HepG2 (cell line): ENCODE data around the gene THAP9. TPM values are rescaled to one million over a fixed set of nuclear protein-coding genes. Genes with fewer than 3 reads are reported as not detected.

Source experiments
- ARID2 ChIP-seq: sonication (generic); formaldehyde crosslinking; IDR thresholded peaks from 2 replicates; pipeline ENCODE4 v1.8.1; 2022; ENCODE audit warnings: mild to moderate bottlenecking, missing genetic modification reagents, borderline replicate concordance
- CEBPG ChIP-seq: IDR thresholded peaks from 2 replicates; pipeline ENCODE4 v1.6.1; 2016
- DRAP1 ChIP-seq: IDR thresholded peaks from 2 replicates; pipeline ENCODE4 v1.6.1; 2016; ENCODE audit warnings: missing genetic modification reagents, missing compliant biosample characterization
- HMGA1 ChIP-seq: sonication (generic); formaldehyde crosslinking; conservative IDR thresholded peaks from 2 replicates; pipeline ENCODE4 v1.4.0; 2020; ENCODE audit warnings: missing genetic modification reagents
- HMGXB4 ChIP-seq, 2 experiments: sonication (generic) in 1 of 2; formaldehyde crosslinking in 1 of 2; IDR thresholded peaks; 2 replicates each; pipeline versions ENCODE4 v1.4.0 to v1.6.1; 2018 to 2020; ENCODE audit warnings: missing genetic modification reagents in 2 of 2, borderline replicate concordance in 1 of 2, low read depth in 1 of 2, mild to moderate bottlenecking in 1 of 2, missing biosample characterization in 1 of 2
- KLF12 ChIP-seq: sonication (generic); formaldehyde crosslinking; IDR thresholded peaks from 2 replicates; pipeline ENCODE4 v1.4.0; 2020; ENCODE audit warnings: missing genetic modification reagents, borderline replicate concordance
- MBNL3 ChIP-seq: fragments of 250-450 bp; sonication (Bioruptor Pico); conservative IDR thresholded peaks from 2 replicates; pipeline ENCODE4 v1.8.0; 2022; ENCODE audit warnings: mild to moderate bottlenecking, inconsistent platforms
- MTA1 ChIP-seq: sonication (generic); formaldehyde crosslinking; IDR thresholded peaks from 2 replicates; pipeline ENCODE4 v1.4.0; 2020; ENCODE audit warnings: missing genetic modification reagents, mild to moderate bottlenecking, borderline replicate concordance
- MXD4 ChIP-seq: IDR thresholded peaks from 2 replicates; pipeline ENCODE4 v1.6.1; 2016; ENCODE audit warnings: mild to moderate bottlenecking, missing biosample characterization, missing genetic modification reagents
- NCOR1 ChIP-seq: fragments of 200-600 bp; sonication (generic); IDR thresholded peaks from 2 replicates; pipeline ENCODE4 v1.7.0; 2017; ENCODE audit warnings: antibody characterized with exemption, low read length, borderline replicate concordance
- RXRB ChIP-seq: IDR thresholded peaks from 2 replicates; pipeline ENCODE4 v1.6.1; 2016; ENCODE audit warnings: borderline replicate concordance, missing genetic modification reagents, missing compliant biosample characterization
- SALL1 ChIP-seq: sonication (generic); formaldehyde crosslinking; IDR thresholded peaks from 2 replicates; pipeline ENCODE4 v1.8.0; 2022; ENCODE audit warnings: mild to moderate bottlenecking, missing genetic modification reagents
- SIX1 ChIP-seq: sonication (generic); formaldehyde crosslinking; IDR thresholded peaks from 2 replicates; pipeline ENCODE4 v1.4.0; 2020; ENCODE audit warnings: missing genetic modification reagents, borderline replicate concordance
- SMC3 ChIP-seq: IDR thresholded peaks from 2 replicates; pipeline ENCODE4 v1.6.1; 2011; ENCODE audit warnings: low read length, improper control_type of control experiment
- SNAPC4 ChIP-seq: sonication (generic); formaldehyde crosslinking; IDR thresholded peaks from 2 replicates; pipeline ENCODE4 v1.4.0; 2020; ENCODE audit warnings: mild to moderate bottlenecking, missing genetic modification reagents
- TCF12 ChIP-seq, 2 experiments: fragments of 450-650 bp in 1 of 2; sonication (generic) in 1 of 2; formaldehyde crosslinking in 1 of 2; IDR thresholded peaks; 2 replicates each; pipeline versions ENCODE4 v1.6.1 to v1.8.0; 2017 to 2022; ENCODE audit warnings: antibody characterized with exemption in 1 of 2, mild to moderate bottlenecking in 1 of 2, missing genetic modification reagents in 1 of 2, moderate library complexity in 1 of 2
- YEATS2 ChIP-seq: sonication (generic); formaldehyde crosslinking; IDR thresholded peaks from 2 replicates; pipeline ENCODE4 v1.4.0; 2020; ENCODE audit warnings: missing genetic modification reagents, borderline replicate concordance
- ZBTB42 ChIP-seq: sonication (generic); formaldehyde crosslinking; IDR thresholded peaks from 2 replicates; pipeline ENCODE4 v1.5.0; 2020; ENCODE audit warnings: mild to moderate bottlenecking, missing genetic modification reagents
- ZFAT ChIP-seq: sonication (generic); formaldehyde crosslinking; conservative IDR thresholded peaks from 2 replicates; pipeline ENCODE4 v1.8.1; 2023; ENCODE audit warnings: missing genetic modification reagents, inconsistent platforms
- ZFX ChIP-seq: sonication (generic); formaldehyde crosslinking; IDR thresholded peaks from 2 replicates; pipeline ENCODE4 v1.4.0; 2020; ENCODE audit warnings: mild to moderate bottlenecking, low read depth, missing genetic modification reagents, moderate library complexity
- ZNF337 ChIP-seq: sonication (generic); formaldehyde crosslinking; IDR thresholded peaks from 2 replicates; pipeline ENCODE4 v1.5.1; 2020; ENCODE audit warnings: missing genetic modification reagents, low read depth, mild to moderate bottlenecking, borderline replicate concordance
- ZNF563 ChIP-seq: sonication (generic); formaldehyde crosslinking; IDR thresholded peaks from 2 replicates; pipeline ENCODE4 v1.8.0; 2022; ENCODE audit warnings: mild to moderate bottlenecking, moderate library complexity, missing genetic modification reagents
- ZNF83 ChIP-seq: sonication (generic); formaldehyde crosslinking; IDR thresholded peaks from 2 replicates; pipeline ENCODE4 v1.4.0; 2020; ENCODE audit warnings: missing genetic modification reagents, mild to moderate bottlenecking, borderline replicate concordance
- polyA plus RNA-seq, 8 experiments: library from polyadenylated mRNA; depleted of rRNA in 3 of 8; stranded (reverse) in 7 of 8; unstranded in 1 of 8; fragments of >200 nt; fragmentation: Illumina TruSeq in 4 of 8; extraction: Trizol in 4 of 8; gene quantifications; 2 replicates each; pipeline versions ENCODE4 v1.2.1 to v1.2.3, GENCODE V29; 2011 to 2016; ENCODE audit warnings: low read depth in 4 of 8, missing spikeins in 1 of 8, mixed read lengths in 1 of 8; ENCODE audit not compliant: insufficient read depth in 1 of 8
- total RNA-seq, 5 experiments: library from RNA; depleted of rRNA; stranded (reverse); fragments of >200 nt; fragmentation: Illumina TruSeq; extraction: Trizol; gene quantifications; 2 replicates each; pipeline ENCODE4 v1.2.3, GENCODE V29; 2016; ENCODE audit warnings: low read depth in 1 of 5

Gene THAP9
- total and polyA plus RNA-seq, 2 of the 13 experiments (the other 11 are each of a cell fraction or from before 2014, with no cell fraction given): 6.0 to 7.2 TPM

GRCh38 chr4:82900411-82901182 is at the start of gene THAP9 (continued):
- TF ChIP-seq DRAP1 (peak; percentile 87), SNAPC4 (CRISPR knock-in tag) (no peak), MTA1 (CRISPR knock-in tag) (peak; percentile 98), SALL1 (CRISPR knock-in tag) (peak; percentile 93), MBNL3 (no peak), HMGA1 (CRISPR knock-in tag) (no peak), NCOR1 (peak; percentile 24; the same call in 1 of the 2 replicates), KLF12 (CRISPR knock-in tag) (peak; percentile 86), TCF12 (IDR thresholded peaks at IDR 0.05) (no peak), TCF12 (CRISPR knock-in tag; IDR thresholded peaks at IDR 0.05) (no peak), YEATS2 (CRISPR knock-in tag) (peak; percentile 96), RXRB (CRISPR knock-in tag) (peak; percentile 65), ZBTB42 (peak; percentile 78), ZNF83 (CRISPR knock-in tag) (peak; percentile 31; the same call in 1 of the 2 replicates), ARID2 (CRISPR knock-in tag) (peak; percentile 91; the same call in 1 of the 2 replicates), MXD4 (CRISPR knock-in tag) (0 out of 2 replicates have a peak, but pooled peaks have one; percentile 68), SIX1 (CRISPR knock-in tag) (no peak), ZFX (CRISPR knock-in tag) (peak; percentile 97), ZFAT (no peak), HMGXB4 (CRISPR knock-in tag; IDR thresholded peaks at IDR 0.05; ENCODE audit: borderline replicate concordance in 1 of 2, low read depth in 1 of 2) (peak; percentile 64 to 89; a peak in 3 of 4 replicates), CEBPG (CRISPR knock-in tag) (no peak), ZNF337 (CRISPR knock-in tag) (no peak), ZNF563 (CRISPR knock-in tag) (peak; percentile 92; the same call in 1 of the 2 replicates), SMC3 (no peak)
